ENCODE results near the gene SEPTIN6.
A peak's percentile ranks its signal among the peaks of the same experiment; 100 is the strongest.
"Not testable (repeated sequence)": the region's sequence is repeated elsewhere in the genome, so short reads cannot be mapped to it uniquely, and the experiment has no call there.

SEPTIN6 gene

GRCh38 chrX:119692191-119693039 lies 553 bp downstream of the SEPTIN6 start:
- Histone ChIP-seq H3K9me3 (ENCODE audit: control insufficient read depth, low read length) (no peaks in the 10 kb centered on the region), H3K4me1 (ENCODE audit: control insufficient read depth, insufficient read depth, low read length, poor library complexity, severe bottlenecking) (peaks cover 31% of the 10 kb centered on the region), H3K36me3 (ENCODE audit: control insufficient read depth, insufficient read depth, low read length) (no peaks in the 10 kb centered on the region), H3K27ac (ENCODE audit: insufficient read depth, low read length, poor library complexity, severe bottlenecking) (peak overlapping the region; percentile 78), H3K27me3 (replicated peaks; ENCODE audit: control insufficient read depth, insufficient read depth, low read length, poor library complexity, severe bottlenecking) (no peaks in the 10 kb centered on the region), H3K4me3 (ENCODE audit: insufficient read depth, low read depth, low read length, poor library complexity, severe bottlenecking) (peak overlapping the region; percentile 88)
- peak; percentile 43 to 70 (median 52) for DNase-seq

GRCh38 chrX:119690921-119691716 lies 1.8 kb downstream of the SEPTIN6 start:
- Histone ChIP-seq H3K4me3 (ENCODE audit: insufficient read depth, low read depth, low read length, poor library complexity, severe bottlenecking) (peak overlapping the region; percentile 88), H3K27me3 (replicated peaks; ENCODE audit: control insufficient read depth, insufficient read depth, low read length, poor library complexity, severe bottlenecking) (no peaks in the 10 kb centered on the region), H3K4me1 (ENCODE audit: control insufficient read depth, insufficient read depth, low read length, poor library complexity, severe bottlenecking) (peaks cover 43% of the 10 kb centered on the region), H3K9me3 (ENCODE audit: control insufficient read depth, low read length) (no peaks in the 10 kb centered on the region), H3K36me3 (ENCODE audit: control insufficient read depth, insufficient read depth, low read length) (no peaks in the 10 kb centered on the region), H3K27ac (ENCODE audit: insufficient read depth, low read length, poor library complexity, severe bottlenecking) (peak overlapping the region; percentile 78)
- DNase-seq, result peak in 2 of 3 donors; percentile 24 to 54

GRCh38 chrX:119688911-119689321 lies 4.1 kb downstream of the SEPTIN6 start:
- no peaks in the 10 kb centered on the region for H3K27me3 ChIP-seq (replicated peaks; ENCODE audit: control insufficient read depth, insufficient read depth, low read length, poor library complexity, severe bottlenecking)
- peaks cover 60% of the 10 kb centered on the region for H3K4me1 ChIP-seq (ENCODE audit: control insufficient read depth, insufficient read depth, low read length, poor library complexity, severe bottlenecking)
- peak in 2 of 3 donors; percentile 34 to 46 for DNase-seq
- peak overlapping the region; percentile 94 for H3K27ac ChIP-seq (ENCODE audit: insufficient read depth, low read length, poor library complexity, severe bottlenecking)
- H3K9me3 ChIP-seq (ENCODE audit: control insufficient read depth, low read length), result no peaks in the 10 kb centered on the region
- no peaks in the 10 kb centered on the region for H3K36me3 ChIP-seq (ENCODE audit: control insufficient read depth, insufficient read depth, low read length)
- peak overlapping the region; percentile 13 for H3K4me3 ChIP-seq (ENCODE audit: insufficient read depth, low read depth, low read length, poor library complexity, severe bottlenecking)

DNA sequence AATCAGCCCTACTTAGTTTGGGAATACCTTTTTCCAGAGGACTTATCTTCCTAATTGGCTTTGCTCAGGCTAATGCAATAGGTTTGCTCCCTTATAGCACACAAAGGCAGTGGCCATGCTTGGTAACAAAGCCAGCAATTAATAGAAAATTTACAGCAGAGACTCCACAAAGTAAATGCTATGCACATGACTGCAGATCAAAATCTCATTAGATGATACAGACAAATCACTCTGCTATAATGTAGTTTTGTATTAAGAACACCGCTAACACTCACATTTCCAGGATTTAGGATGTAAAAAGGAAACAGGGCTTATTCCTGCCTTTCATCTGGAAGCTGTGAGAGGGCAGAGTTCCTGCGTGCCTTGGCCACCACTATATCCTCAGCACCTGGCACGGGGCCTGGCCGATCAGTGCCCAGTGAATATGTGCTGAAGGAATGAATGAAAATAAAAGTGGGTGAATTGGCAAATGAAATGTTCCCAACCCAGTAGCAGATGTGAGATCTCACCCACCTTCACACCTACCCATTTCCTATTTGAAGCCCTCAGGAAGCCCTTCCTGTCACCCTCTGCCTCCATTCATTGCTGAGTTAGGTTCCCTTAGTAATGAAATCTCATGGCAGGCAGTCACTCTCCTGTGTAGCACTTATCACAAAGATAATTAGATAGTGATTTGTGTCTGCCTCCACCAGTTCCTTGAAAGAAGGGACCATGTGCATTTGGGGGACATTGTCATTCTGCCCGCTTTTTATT lies 5.1 kb downstream of the SEPTIN6 start:
- H3K4me3 ChIP-seq (ENCODE audit: insufficient read depth, low read depth, low read length, poor library complexity, severe bottlenecking), result peak overlapping the region; percentile 17
- peak overlapping the region; percentile 94 for H3K27ac ChIP-seq (ENCODE audit: insufficient read depth, low read length, poor library complexity, severe bottlenecking)
- H3K9me3 ChIP-seq (ENCODE audit: control insufficient read depth, low read length), result no peaks in the 10 kb centered on the region
- no peak for DNase-seq
- H3K27me3 ChIP-seq (replicated peaks; ENCODE audit: control insufficient read depth, insufficient read depth, low read length, poor library complexity, severe bottlenecking), result no peaks in the 10 kb centered on the region
- H3K36me3 ChIP-seq (ENCODE audit: control insufficient read depth, insufficient read depth, low read length), result no peaks in the 10 kb centered on the region
- peaks cover 67% of the 10 kb centered on the region for H3K4me1 ChIP-seq (ENCODE audit: control insufficient read depth, insufficient read depth, low read length, poor library complexity, severe bottlenecking)

GRCh38 chrX:119686087-119686691 lies 6.8 kb downstream of the SEPTIN6 start:
- peaks cover 66% of the 10 kb centered on the region for H3K4me1 ChIP-seq (ENCODE audit: control insufficient read depth, insufficient read depth, low read length, poor library complexity, severe bottlenecking)
- no peaks in the 10 kb centered on the region for H3K36me3 ChIP-seq (ENCODE audit: control insufficient read depth, insufficient read depth, low read length)
- H3K27ac ChIP-seq (ENCODE audit: insufficient read depth, low read length, poor library complexity, severe bottlenecking), result peak overlapping the region; percentile 94
- DNase-seq, result no peak
- H3K4me3 ChIP-seq (ENCODE audit: insufficient read depth, low read depth, low read length, poor library complexity, severe bottlenecking), result peak overlapping the region; percentile 45
- H3K9me3 ChIP-seq (ENCODE audit: control insufficient read depth, low read length), result no peaks in the 10 kb centered on the region
- H3K27me3 ChIP-seq (replicated peaks; ENCODE audit: control insufficient read depth, insufficient read depth, low read length, poor library complexity, severe bottlenecking), result no peaks in the 10 kb centered on the region

DNA sequence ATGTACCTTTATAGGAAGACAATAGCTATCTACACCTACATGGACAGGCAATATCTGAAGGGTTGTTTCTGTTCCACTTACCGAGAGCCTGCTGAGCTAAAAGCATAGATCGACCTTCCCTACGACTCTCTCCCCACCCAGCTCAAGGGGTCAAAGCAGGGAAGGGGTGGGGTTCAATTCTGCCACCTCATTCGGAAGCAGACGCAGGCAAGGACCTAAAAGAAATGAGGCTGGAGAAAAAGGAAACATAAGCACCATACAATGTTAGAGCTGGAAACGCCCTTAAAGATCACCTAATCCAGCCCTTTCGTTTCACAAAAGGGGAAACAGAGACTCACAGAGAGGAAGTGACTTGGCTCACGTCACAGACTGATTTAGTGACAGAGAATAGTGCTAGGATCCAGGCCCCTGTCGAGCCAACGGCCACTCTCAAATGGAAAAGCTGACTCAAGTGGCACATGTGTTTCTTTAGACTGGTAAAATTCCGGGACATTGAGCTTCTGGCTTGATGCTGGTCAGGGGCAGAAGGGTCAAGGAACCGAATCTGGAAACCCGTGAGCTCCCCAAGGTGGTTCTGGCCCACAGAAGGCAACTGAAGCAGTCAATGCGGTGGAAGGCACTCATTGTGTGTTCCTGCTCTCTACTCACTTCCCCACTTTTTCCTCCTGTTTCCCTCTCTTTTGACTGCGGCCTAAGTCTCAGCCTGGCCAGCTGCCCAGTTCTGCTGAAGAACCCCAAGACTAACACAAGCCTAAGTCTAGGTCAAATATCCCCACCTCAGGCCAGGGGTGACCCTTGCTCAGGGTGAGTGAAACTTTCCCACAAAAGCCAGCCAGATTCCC lies 7.5 kb downstream of the SEPTIN6 start:
- Histone ChIP-seq H3K27me3 (replicated peaks; ENCODE audit: control insufficient read depth, insufficient read depth, low read length, poor library complexity, severe bottlenecking) (no peaks in the 10 kb centered on the region), H3K27ac (ENCODE audit: insufficient read depth, low read length, poor library complexity, severe bottlenecking) (peak overlapping the region; percentile 94), H3K36me3 (ENCODE audit: control insufficient read depth, insufficient read depth, low read length) (no peaks in the 10 kb centered on the region), H3K4me1 (ENCODE audit: control insufficient read depth, insufficient read depth, low read length, poor library complexity, severe bottlenecking) (peaks cover 60% of the 10 kb centered on the region), H3K4me3 (ENCODE audit: insufficient read depth, low read depth, low read length, poor library complexity, severe bottlenecking) (peak overlapping the region; percentile 45), H3K9me3 (ENCODE audit: control insufficient read depth, low read length) (no peaks in the 10 kb centered on the region)
- peak in 2 of 3 donors; percentile 31 to 40 for DNase-seq

DNA sequence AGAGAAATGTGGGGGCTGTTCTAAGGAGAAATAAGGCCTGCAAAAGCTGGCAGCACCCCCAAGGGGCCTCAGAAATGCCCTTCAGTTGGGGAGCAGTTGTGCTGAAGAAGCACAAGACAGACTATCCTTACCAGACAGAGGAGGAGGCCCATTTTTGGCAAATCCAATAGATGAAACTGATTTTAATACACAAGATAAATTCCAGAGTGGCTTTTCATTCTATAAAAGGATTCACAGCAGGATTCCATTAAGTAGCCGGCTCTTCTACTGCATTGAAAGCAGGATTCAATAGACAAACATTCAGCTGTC lies 8.1 kb downstream of the SEPTIN6 start:
- Histone ChIP-seq H3K4me3 (ENCODE audit: insufficient read depth, low read depth, low read length, poor library complexity, severe bottlenecking) (peak overlapping the region; percentile 45), H3K4me1 (ENCODE audit: control insufficient read depth, insufficient read depth, low read length, poor library complexity, severe bottlenecking) (peaks cover 60% of the 10 kb centered on the region)
- no peak for DNase-seq

DNA sequence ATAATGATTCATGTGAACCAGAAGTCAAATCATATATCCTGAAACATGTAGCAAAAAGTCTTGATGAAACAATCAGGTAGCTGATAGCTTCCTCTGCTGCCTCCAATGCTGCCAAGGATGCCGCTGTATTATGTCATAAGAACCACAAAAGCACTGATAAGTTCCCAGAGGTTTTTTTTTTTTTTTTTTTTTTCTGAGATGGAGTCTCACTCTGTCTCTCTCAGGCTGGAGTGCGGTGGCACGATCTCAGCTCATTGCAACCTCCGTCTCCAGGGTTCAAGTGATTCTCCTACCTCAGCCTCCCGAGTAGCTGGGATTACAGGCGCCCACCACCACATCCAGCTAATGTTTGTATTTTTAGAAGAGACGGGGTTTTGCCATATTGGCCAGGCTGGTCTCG lies 8.7 kb downstream of the SEPTIN6 start:
- peak overlapping the region; percentile 45 for H3K4me3 ChIP-seq (ENCODE audit: insufficient read depth, low read depth, low read length, poor library complexity, severe bottlenecking)
- H3K4me1 ChIP-seq (ENCODE audit: control insufficient read depth, insufficient read depth, low read length, poor library complexity, severe bottlenecking), result peaks cover 60% of the 10 kb centered on the region
- not testable (repeated sequence) for H3K36me3 ChIP-seq (ENCODE audit: control insufficient read depth, insufficient read depth, low read length); H3K27me3 ChIP-seq (replicated peaks; ENCODE audit: control insufficient read depth, insufficient read depth, low read length, poor library complexity, severe bottlenecking); H3K9me3 ChIP-seq (ENCODE audit: control insufficient read depth, low read length)
- H3K27ac ChIP-seq (ENCODE audit: insufficient read depth, low read length, poor library complexity, severe bottlenecking), result peak overlapping the region; percentile 94
- peak in 2 of 3 donors; percentile 27 to 44 for DNase-seq

More for the DNA sequence above, 8.1 kb downstream of the SEPTIN6 start:
- no peaks in the 10 kb centered on the region for H3K9me3 ChIP-seq (ENCODE audit: control insufficient read depth, low read length)
- H3K36me3 ChIP-seq (ENCODE audit: control insufficient read depth, insufficient read depth, low read length), result no peaks in the 10 kb centered on the region
- no peaks in the 10 kb centered on the region for H3K27me3 ChIP-seq (replicated peaks; ENCODE audit: control insufficient read depth, insufficient read depth, low read length, poor library complexity, severe bottlenecking)
- peak overlapping the region; percentile 94 for H3K27ac ChIP-seq (ENCODE audit: insufficient read depth, low read length, poor library complexity, severe bottlenecking)

All from effector memory CD4-positive, alpha-beta T cell (primary cell).